ENCODE results near the gene APOC3.

The APOC3 gene

GRCh38 chr11:116868066-116868465 is 38.4 kb downstream of the APOC3 start:
- no peak overlapping the region for H3K4me3 ChIP-seq (ENCODE audit: low read length in 2 of 2)
- no peaks in the 10 kb centered on the region for H3K27me3 ChIP-seq (ENCODE audit: control insufficient read depth in 2 of 2, insufficient read depth in 2 of 2, low read length in 2 of 2)
- no peaks in the 10 kb centered on the region for H3K4me1 ChIP-seq (ENCODE audit: control insufficient read depth in 2 of 2, insufficient read depth in 2 of 2, low read length in 2 of 2)
- no peaks in the 10 kb centered on the region for H3K9me3 ChIP-seq (ENCODE audit: control insufficient read depth in 2 of 2, low read length in 2 of 2)
- H3K27ac ChIP-seq (ENCODE audit: low read depth in 2 of 2, low read length in 2 of 2) = no peak overlapping the region
- H3K9ac ChIP-seq (ENCODE audit: low read depth in 1 of 2, low read length in 2 of 2) = no peak overlapping the region
- H3K36me3 ChIP-seq (ENCODE audit: control insufficient read depth in 2 of 2, insufficient read depth in 2 of 2, low read length in 2 of 2) = peaks cover 54 to 81% of the 10 kb centered on the region in 2 donors

- no peak overlapping the region for H3K4me3 ChIP-seq (ENCODE audit: low read length in 2 of 2)
- peaks cover 54 to 78% of the 10 kb centered on the region in 2 donors for H3K36me3 ChIP-seq (ENCODE audit: control insufficient read depth in 2 of 2, insufficient read depth in 2 of 2, low read length in 2 of 2)
- no peak overlapping the region for H3K27ac ChIP-seq (ENCODE audit: low read depth in 2 of 2, low read length in 2 of 2)
- H3K27me3 ChIP-seq (ENCODE audit: control insufficient read depth in 2 of 2, insufficient read depth in 2 of 2, low read length in 2 of 2) = no peaks in the 10 kb centered on the region
- no peaks in the 10 kb centered on the region for H3K9me3 ChIP-seq (ENCODE audit: control insufficient read depth in 2 of 2, low read length in 2 of 2)
- no peak overlapping the region for H3K9ac ChIP-seq (ENCODE audit: low read depth in 1 of 2, low read length in 2 of 2)
- no peaks in the 10 kb centered on the region for H3K4me1 ChIP-seq (ENCODE audit: control insufficient read depth in 2 of 2, insufficient read depth in 2 of 2, low read length in 2 of 2)
Measured at GRCh38 chr11:116869610-116870009, 39.9 kb downstream of the APOC3 start.

DNA sequence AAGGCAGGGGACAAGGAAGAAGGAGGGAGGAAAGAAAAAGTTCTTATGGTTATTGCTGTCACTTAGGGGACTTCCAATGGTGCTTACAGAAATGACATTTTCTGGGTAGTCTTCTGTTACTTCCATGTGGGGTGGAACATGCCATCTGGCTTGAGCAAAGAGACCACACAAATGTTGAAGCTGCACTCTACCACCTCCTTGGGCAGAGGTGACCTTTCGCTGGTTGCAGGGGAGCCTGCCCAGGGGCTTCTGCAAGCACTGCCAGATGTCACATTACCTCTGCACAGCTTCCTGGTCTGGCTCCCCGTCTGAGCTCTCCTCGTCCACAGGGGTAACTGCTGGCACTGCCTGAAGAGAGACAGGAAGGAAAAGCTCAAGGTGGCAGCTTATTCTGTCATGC is 40.3 kb downstream of the APOC3 start:
- H3K9me3 ChIP-seq (ENCODE audit: control insufficient read depth in 2 of 2, low read length in 2 of 2) = no peaks in the 10 kb centered on the region
- peaks cover 52 to 76% of the 10 kb centered on the region in 2 donors for H3K36me3 ChIP-seq (ENCODE audit: control insufficient read depth in 2 of 2, insufficient read depth in 2 of 2, low read length in 2 of 2)
- H3K27me3 ChIP-seq (ENCODE audit: control insufficient read depth in 2 of 2, insufficient read depth in 2 of 2, low read length in 2 of 2) = no peaks in the 10 kb centered on the region
- H3K9ac ChIP-seq (ENCODE audit: low read depth in 1 of 2, low read length in 2 of 2) = no peak overlapping the region
- H3K27ac ChIP-seq (ENCODE audit: low read depth in 2 of 2, low read length in 2 of 2) = no peak overlapping the region
- no peaks in the 10 kb centered on the region for H3K4me1 ChIP-seq (ENCODE audit: control insufficient read depth in 2 of 2, insufficient read depth in 2 of 2, low read length in 2 of 2)
- no peak overlapping the region for H3K4me3 ChIP-seq (ENCODE audit: low read length in 2 of 2)

GRCh38 chr11:116871248-116871647 is 41.5 kb downstream of the APOC3 start:
- H3K36me3 ChIP-seq (ENCODE audit: control insufficient read depth in 2 of 2, insufficient read depth in 2 of 2, low read length in 2 of 2) = peaks cover 56 to 76% of the 10 kb centered on the region in 2 donors

DNA sequence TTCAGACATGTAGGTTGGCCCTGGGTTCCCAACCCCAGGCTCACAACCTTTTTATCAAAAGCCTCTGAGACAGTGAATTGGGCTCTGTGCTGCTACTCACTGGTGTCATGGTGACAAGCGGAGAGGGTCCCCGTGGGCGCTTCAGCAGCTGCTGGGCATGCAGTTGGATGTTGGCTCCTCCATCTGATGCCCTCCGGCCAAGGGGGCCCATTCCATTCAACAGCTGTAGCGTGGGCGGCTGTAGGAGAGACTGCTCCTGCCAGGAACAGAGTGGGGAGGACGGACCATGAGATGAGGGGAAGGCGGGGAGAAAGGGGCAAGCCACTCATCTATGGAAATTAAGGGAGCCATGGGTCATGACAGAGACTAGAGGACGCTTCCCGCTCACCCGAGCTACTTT is 43.7 kb downstream of the APOC3 start:
- no peaks in the 10 kb centered on the region for H3K27me3 ChIP-seq (ENCODE audit: control insufficient read depth in 2 of 2, insufficient read depth in 2 of 2, low read length in 2 of 2)
- no peak overlapping the region for H3K4me3 ChIP-seq (ENCODE audit: low read length in 2 of 2)
- no peaks in the 10 kb centered on the region for H3K9me3 ChIP-seq (ENCODE audit: control insufficient read depth in 2 of 2, low read length in 2 of 2)
- H3K27ac ChIP-seq (ENCODE audit: low read depth in 2 of 2, low read length in 2 of 2) = no peak overlapping the region
- H3K9ac ChIP-seq (ENCODE audit: low read depth in 1 of 2, low read length in 2 of 2) = no peak overlapping the region
- H3K36me3 ChIP-seq (ENCODE audit: control insufficient read depth in 2 of 2, insufficient read depth in 2 of 2, low read length in 2 of 2) = peaks cover 49 to 59% of the 10 kb centered on the region in 2 donors
- H3K4me1 ChIP-seq (ENCODE audit: control insufficient read depth in 2 of 2, insufficient read depth in 2 of 2, low read length in 2 of 2) = no peaks in the 10 kb centered on the region

More at GRCh38 chr11:116871248-116871647, 41.5 kb downstream of the APOC3 start:
- no peak overlapping the region for H3K9ac ChIP-seq (ENCODE audit: low read depth in 1 of 2, low read length in 2 of 2)
- H3K4me3 ChIP-seq (ENCODE audit: low read length in 2 of 2) = no peak overlapping the region
- no peaks in the 10 kb centered on the region for H3K27me3 ChIP-seq (ENCODE audit: control insufficient read depth in 2 of 2, insufficient read depth in 2 of 2, low read length in 2 of 2)
- no peak overlapping the region for H3K27ac ChIP-seq (ENCODE audit: low read depth in 2 of 2, low read length in 2 of 2)
- no peaks in the 10 kb centered on the region for H3K9me3 ChIP-seq (ENCODE audit: control insufficient read depth in 2 of 2, low read length in 2 of 2)
- no peaks in the 10 kb centered on the region for H3K4me1 ChIP-seq (ENCODE audit: control insufficient read depth in 2 of 2, insufficient read depth in 2 of 2, low read length in 2 of 2)

GRCh38 chr11:116874251-116874650 is 44.5 kb downstream of the APOC3 start:
- Histone ChIP-seq H3K27me3 (ENCODE audit: control insufficient read depth in 2 of 2, insufficient read depth in 2 of 2, low read length in 2 of 2) (no peaks in the 10 kb centered on the region), H3K36me3 (ENCODE audit: control insufficient read depth in 2 of 2, insufficient read depth in 2 of 2, low read length in 2 of 2) (peaks cover 49 to 52% of the 10 kb centered on the region in 2 donors), H3K9ac (ENCODE audit: low read depth in 1 of 2, low read length in 2 of 2) (no peak overlapping the region), H3K4me1 (ENCODE audit: control insufficient read depth in 2 of 2, insufficient read depth in 2 of 2, low read length in 2 of 2) (no peaks in the 10 kb centered on the region), H3K4me3 (ENCODE audit: low read length in 2 of 2) (no peak overlapping the region), H3K27ac (ENCODE audit: low read depth in 2 of 2, low read length in 2 of 2) (no peak overlapping the region), H3K9me3 (ENCODE audit: control insufficient read depth in 2 of 2, low read length in 2 of 2) (no peaks in the 10 kb centered on the region)

DNA sequence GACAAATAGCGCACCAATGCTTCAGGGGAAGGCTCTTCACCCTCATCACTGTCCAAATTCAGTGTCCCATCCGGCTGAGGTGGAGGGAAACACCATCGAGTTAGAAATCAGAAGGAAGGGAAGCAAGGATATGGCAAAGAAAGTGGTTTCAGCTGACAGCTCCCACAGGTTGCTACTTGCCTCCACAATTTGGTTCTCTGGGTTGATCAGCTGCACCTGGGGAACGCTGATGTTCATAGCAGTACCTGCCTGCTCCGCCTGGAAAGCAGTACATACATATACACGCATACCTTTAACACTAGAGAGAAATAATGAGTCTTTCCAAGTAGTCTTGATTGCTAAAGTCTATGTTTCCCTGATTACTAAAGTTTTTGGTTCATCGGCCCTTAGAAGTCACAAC is 45.5 kb downstream of the APOC3 start:
- Histone ChIP-seq H3K27ac (ENCODE audit: low read depth in 2 of 2, low read length in 2 of 2) (no peak overlapping the region), H3K36me3 (ENCODE audit: control insufficient read depth in 2 of 2, insufficient read depth in 2 of 2, low read length in 2 of 2) (peaks cover 41 to 43% of the 10 kb centered on the region in 2 donors), H3K9ac (ENCODE audit: low read depth in 1 of 2, low read length in 2 of 2) (no peak overlapping the region), H3K9me3 (ENCODE audit: control insufficient read depth in 2 of 2, low read length in 2 of 2) (no peaks in the 10 kb centered on the region), H3K4me3 (ENCODE audit: low read length in 2 of 2) (no peak overlapping the region), H3K27me3 (ENCODE audit: control insufficient read depth in 2 of 2, insufficient read depth in 2 of 2, low read length in 2 of 2) (no peaks in the 10 kb centered on the region), H3K4me1 (ENCODE audit: control insufficient read depth in 2 of 2, insufficient read depth in 2 of 2, low read length in 2 of 2) (no peaks in the 10 kb centered on the region)

DNA sequence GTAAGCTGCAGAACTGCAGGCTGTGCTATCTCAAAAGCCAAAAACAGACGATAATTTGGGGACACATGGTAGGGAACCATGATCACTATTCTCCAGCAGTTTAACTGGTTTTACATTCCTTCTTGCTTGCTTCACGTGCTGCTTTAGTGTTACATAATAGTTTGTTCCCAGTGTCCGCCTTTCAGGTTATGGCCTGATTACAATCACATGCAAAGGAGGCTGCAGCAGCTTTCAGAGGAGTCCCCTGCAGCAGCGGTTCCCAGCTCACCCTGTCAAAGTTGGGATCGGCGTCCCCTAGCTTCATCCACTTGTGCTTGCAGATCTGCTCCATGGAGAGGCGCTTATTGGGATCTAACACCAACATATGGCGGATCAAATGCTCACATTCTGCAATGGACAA is 46.9 kb downstream of the APOC3 start:
- Histone ChIP-seq H3K9me3 (ENCODE audit: control insufficient read depth in 2 of 2, low read length in 2 of 2) (no peaks in the 10 kb centered on the region), H3K4me1 (ENCODE audit: control insufficient read depth in 2 of 2, insufficient read depth in 2 of 2, low read length in 2 of 2) (no peaks in the 10 kb centered on the region), H3K27ac (ENCODE audit: low read depth in 2 of 2, low read length in 2 of 2) (no peak overlapping the region), H3K36me3 (ENCODE audit: control insufficient read depth in 2 of 2, insufficient read depth in 2 of 2, low read length in 2 of 2) (peaks cover 30 to 32% of the 10 kb centered on the region in 2 donors), H3K9ac (ENCODE audit: low read depth in 1 of 2, low read length in 2 of 2) (no peak overlapping the region), H3K27me3 (ENCODE audit: control insufficient read depth in 2 of 2, insufficient read depth in 2 of 2, low read length in 2 of 2) (no peaks in the 10 kb centered on the region), H3K4me3 (ENCODE audit: low read length in 2 of 2) (no peak overlapping the region)

- Histone ChIP-seq H3K9ac (ENCODE audit: low read depth in 1 of 2, low read length in 2 of 2) (no peak overlapping the region), H3K36me3 (ENCODE audit: control insufficient read depth in 2 of 2, insufficient read depth in 2 of 2, low read length in 2 of 2) (peaks cover 11% of the 10 kb centered on the region in 2 donors), H3K4me1 (ENCODE audit: control insufficient read depth in 2 of 2, insufficient read depth in 2 of 2, low read length in 2 of 2) (no peaks in the 10 kb centered on the region), H3K27me3 (ENCODE audit: control insufficient read depth in 2 of 2, insufficient read depth in 2 of 2, low read length in 2 of 2) (no peaks in the 10 kb centered on the region), H3K4me3 (ENCODE audit: low read length in 2 of 2) (no peak overlapping the region), H3K9me3 (ENCODE audit: control insufficient read depth in 2 of 2, low read length in 2 of 2) (no peaks in the 10 kb centered on the region), H3K27ac (ENCODE audit: low read depth in 2 of 2, low read length in 2 of 2) (no peak overlapping the region)
Measured at GRCh38 chr11:116879800-116880625, 50.3 kb downstream of the APOC3 start.

- Histone ChIP-seq H3K4me3 (ENCODE audit: low read length in 2 of 2) (no peak overlapping the region), H3K9me3 (ENCODE audit: control insufficient read depth in 2 of 2, low read length in 2 of 2) (no peaks in the 10 kb centered on the region), H3K36me3 (ENCODE audit: control insufficient read depth in 2 of 2, insufficient read depth in 2 of 2, low read length in 2 of 2) (peaks cover under 1 to 4% of the 10 kb centered on the region in 2 donors), H3K4me1 (ENCODE audit: control insufficient read depth in 2 of 2, insufficient read depth in 2 of 2, low read length in 2 of 2) (no peaks in the 10 kb centered on the region), H3K27me3 (ENCODE audit: control insufficient read depth in 2 of 2, insufficient read depth in 2 of 2, low read length in 2 of 2) (no peaks in the 10 kb centered on the region), H3K9ac (ENCODE audit: low read depth in 1 of 2, low read length in 2 of 2) (no peak overlapping the region), H3K27ac (ENCODE audit: low read depth in 2 of 2, low read length in 2 of 2) (no peak overlapping the region)
Measured at GRCh38 chr11:116881143-116881542, 51.4 kb downstream of the APOC3 start.

Measured in mucosa of rectum (tissue), 2 donors.